Motor neuron (in vitro differentiated cells): ENCODE data around the gene FBXO30. TPM values are rescaled to one million over a fixed set of nuclear protein-coding genes. Genes with fewer than 3 reads are reported as not detected.

Experiments used
- ATAC-seq, 8 experiments: fragments of 200-7000 bp; cut with Tn5 transposase; replicated peaks in 6 of 8; 2 replicates each; pipeline ENCODE4 v1.8.0; 2021; ENCODE audit warnings: mild to moderate bottlenecking in 8 of 8, moderate library complexity in 8 of 8
- H3K27ac ChIP-seq, 2 donors: fragments of 250-450 bp; sonication (Bioruptor Pico); 2 replicates each; pipeline ENCODE4 v1.9.0; 2021; ENCODE audit warnings: antibody characterized with exemption in 2 of 2, mild to moderate bottlenecking in 2 of 2, moderate library complexity in 1 of 2
- H3K4me1 ChIP-seq, 2 donors: fragments of 250-450 bp; sonication (Bioruptor Pico); replicated peaks in 1 of 2; 2 replicates each; pipeline ENCODE4 v1.6.1; 2021; ENCODE audit warnings: antibody characterized with exemption in 2 of 2, mild to moderate bottlenecking in 2 of 2, moderate library complexity in 1 of 2
- H3K4me3 ChIP-seq, 5 donors: fragments of 250-450 bp; sonication (Bioruptor Pico); 2 replicates each; pipeline ENCODE4 v1.9.0; 2021; ENCODE audit warnings: antibody characterized with exemption in 5 of 5, mild to moderate bottlenecking in 5 of 5, moderate library complexity in 4 of 5
- WGBS, 10 experiments: fragments of 450-650 bp; shearing (Covaris generic); methylation state at CpG; one replicate each; pipeline ENCODE4 v1.0.0; 2022; 5-methylcytosine and 5-hydroxymethylcytosine counted together
- in situ Hi-C, 9 experiments: fragments of 400-800 bp; cut with MboI; loops; one replicate each; pipeline ENCODE4 v1.15.0; 2021; ENCODE audit warnings: low sequenced_read_pairs in 9 of 9, low pct_unique_long_range_greater_than_20kb in 2 of 9; ENCODE audit not compliant: unreplicated experiment in 9 of 9
- total RNA-seq, 8 experiments: library from RNA; unstranded; fragments of 300-600 nt; gene quantifications; 2 replicates each; pipeline versions ENCODE4 v1.2.3 to v1.2.4, GENCODE V29; 2022

Gene FBXO30
- total RNA-seq, 8 experiments from 2014 or later: 12.3 to 17.2 (median 14.8) TPM

DNA sequence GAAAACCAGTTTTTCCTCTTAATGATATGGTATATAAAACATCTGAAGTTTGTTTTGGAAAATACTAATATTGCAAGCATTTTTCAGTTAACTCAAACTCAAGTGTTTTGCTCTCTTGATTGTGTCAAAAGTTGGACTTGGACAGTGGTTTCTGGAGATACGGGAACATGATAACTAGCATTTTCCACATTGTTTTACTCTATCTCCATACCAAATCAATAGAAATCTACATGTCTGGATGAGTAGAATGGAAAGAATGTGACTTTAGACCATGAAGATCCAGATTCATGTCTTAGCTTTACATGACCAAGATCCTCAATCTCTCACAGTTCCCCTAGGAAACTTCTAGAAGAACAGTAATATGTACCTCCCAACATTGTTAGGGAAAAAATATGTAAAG, 22.2 kb upstream of the FBXO30 start:
- no peak overlapping the region for H3K27ac ChIP-seq
- no peaks in the 10 kb centered on the region for H3K4me1 ChIP-seq
- no peak overlapping the region for H3K4me3 ChIP-seq
- peak in 2 of 8 experiments; percentile 24 to 47 for ATAC-seq
- in situ Hi-C loops: no loop called here
- 11 to 100% (median 86%) methylated on average over 1 of the region's 1 CpG; no CpG with 5 or more reads in 1 of the 10 experiments for WGBS, 10 experiments

DNA sequence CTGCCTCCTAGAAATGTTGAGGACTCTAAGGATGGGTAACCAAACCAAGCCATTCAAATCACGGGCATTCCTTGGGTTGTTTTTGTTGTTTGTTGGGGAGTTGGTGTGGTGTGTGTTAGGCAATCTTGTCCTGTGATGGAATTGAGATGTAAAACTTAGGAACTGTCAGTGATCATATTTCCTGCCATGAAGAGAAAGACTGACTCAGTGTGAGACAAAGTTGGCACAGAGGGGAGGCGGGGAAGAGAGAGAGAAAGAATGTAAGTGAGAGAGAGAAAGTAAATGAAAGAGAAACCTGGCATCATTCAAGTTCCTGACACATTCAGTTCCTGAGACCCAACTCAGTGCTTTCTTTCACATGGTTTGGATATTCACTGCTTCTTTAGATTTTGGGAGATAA, 21.6 kb upstream of the FBXO30 start:
- in situ Hi-C loops: no loop called here
- Histone ChIP-seq H3K27ac (no peak overlapping the region), H3K4me1 (no peaks in the 10 kb centered on the region), H3K4me3 (no peak overlapping the region)
- peak in 2 of 8 experiments; percentile 48 to 95 for ATAC-seq
- 13 to 81% (median 54%) methylated on average over 1 to 2 of the region's 2 CpGs; no CpG with 5 or more reads in 2 of the 10 experiments for WGBS, 10 experiments

DNA sequence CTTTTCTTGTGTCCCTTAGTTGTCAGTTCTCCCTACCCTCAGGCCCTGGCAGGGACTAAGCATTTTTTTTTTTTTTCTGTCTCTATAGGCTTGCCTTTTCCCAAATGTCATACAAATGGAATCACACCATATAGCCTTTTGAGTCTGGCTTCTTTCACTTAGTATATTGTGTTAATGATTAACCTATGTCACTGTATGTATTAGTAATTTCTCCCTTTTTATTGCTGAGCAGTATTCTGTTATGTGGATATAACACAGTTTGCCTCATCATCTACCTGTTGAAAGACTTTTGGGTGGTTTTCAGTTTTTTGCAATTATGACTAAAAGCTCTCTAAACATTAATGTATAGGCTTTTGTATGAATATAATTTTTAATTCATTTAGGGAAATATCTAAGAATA, 16.0 kb upstream of the FBXO30 start:
- in situ Hi-C loops: no loop called here
- no peaks in the 10 kb centered on the region for H3K4me1 ChIP-seq
- H3K27ac ChIP-seq: no peak overlapping the region
- H3K4me3 ChIP-seq: no peak overlapping the region
- ATAC-seq: no peak

DNA sequence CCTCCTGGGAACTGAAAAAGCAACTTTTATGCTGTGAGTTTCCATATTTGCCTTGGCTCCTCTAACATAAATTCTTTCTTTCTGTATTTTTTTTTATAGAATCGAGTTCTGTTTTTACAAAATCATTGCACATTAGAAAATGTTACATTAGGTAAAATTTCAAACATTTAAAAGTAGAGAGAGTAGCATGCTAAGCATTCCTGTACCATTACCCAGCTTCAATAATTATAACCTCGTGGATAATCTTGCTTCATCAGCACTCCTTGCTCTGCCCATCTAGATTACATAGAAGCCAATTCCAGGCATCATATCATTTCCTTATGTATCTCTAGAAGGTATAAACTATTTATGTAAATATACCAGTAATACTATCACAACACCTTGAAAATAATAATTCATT, 15.4 kb upstream of the FBXO30 start:
- Histone ChIP-seq H3K4me1 (no peaks in the 10 kb centered on the region), H3K27ac (no peak overlapping the region), H3K4me3 (no peak overlapping the region)
- no peak for ATAC-seq
- 25 to 89% (median 81%) methylated on average over 1 to 2 of the region's 2 CpGs for WGBS, 10 experiments
- in situ Hi-C loops: no loop called here

DNA sequence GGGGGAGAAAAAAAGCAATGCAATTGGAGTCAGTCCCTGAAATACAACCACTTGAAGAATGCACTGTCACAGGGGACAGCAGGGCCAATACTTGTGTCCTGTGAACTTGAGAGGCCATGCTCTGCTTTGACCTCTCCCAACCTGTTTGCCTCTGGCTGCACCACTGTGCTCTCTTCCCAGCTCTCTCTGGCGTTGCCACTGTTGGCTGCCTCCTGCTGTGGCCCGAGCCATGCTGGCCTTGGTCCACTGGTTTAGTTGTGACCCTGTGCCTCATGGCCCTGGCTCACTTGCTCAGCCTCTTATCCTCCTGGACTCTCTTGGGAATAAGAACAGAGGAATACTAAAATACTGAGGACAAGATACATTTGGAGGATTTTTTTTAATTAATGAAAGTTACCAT, 14.5 kb upstream of the FBXO30 start:
- in situ Hi-C loops: no loop called here

DNA sequence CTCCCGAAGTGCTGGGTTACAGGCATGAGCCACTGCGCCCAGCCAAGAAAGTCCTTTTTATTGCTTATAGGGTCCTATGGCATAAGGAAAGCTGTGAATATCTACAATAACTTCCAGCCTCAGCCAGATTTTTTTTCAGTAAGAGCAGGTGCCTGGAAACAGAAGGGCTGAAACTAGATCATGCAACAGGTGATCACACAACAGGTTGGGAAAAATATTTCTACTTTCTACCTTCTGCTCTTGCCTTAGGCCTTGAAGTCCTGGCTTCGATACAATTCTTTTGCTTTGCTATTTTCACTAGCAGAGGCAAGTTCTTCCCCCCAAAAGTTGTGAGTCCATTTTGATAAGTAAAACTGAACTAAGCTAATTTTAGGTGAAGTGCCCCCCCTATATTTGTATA, 9.7 kb upstream of the FBXO30 start:
- Histone ChIP-seq H3K4me3 (no peak overlapping the region), H3K4me1 (no peaks in the 10 kb centered on the region), H3K27ac (no peak overlapping the region)
- in situ Hi-C loops: no loop called here
- WGBS, 10 experiments: 71 to 100% (median 100%) methylated on average over 1 to 3 of the region's 3 CpGs; no CpG with 5 or more reads in 3 of the 10 experiments
- ATAC-seq: no peak

More for the DNA sequence above, 14.5 kb upstream of the FBXO30 start:
- no peak overlapping the region for H3K4me3 ChIP-seq
- WGBS, 10 experiments: 60 to 100% (median 86%) methylated on average over 1 to 2 of the region's 2 CpGs; no CpG with 5 or more reads in 4 of the 10 experiments
- no peak for ATAC-seq
- H3K27ac ChIP-seq: no peak overlapping the region
- no peaks in the 10 kb centered on the region for H3K4me1 ChIP-seq

DNA sequence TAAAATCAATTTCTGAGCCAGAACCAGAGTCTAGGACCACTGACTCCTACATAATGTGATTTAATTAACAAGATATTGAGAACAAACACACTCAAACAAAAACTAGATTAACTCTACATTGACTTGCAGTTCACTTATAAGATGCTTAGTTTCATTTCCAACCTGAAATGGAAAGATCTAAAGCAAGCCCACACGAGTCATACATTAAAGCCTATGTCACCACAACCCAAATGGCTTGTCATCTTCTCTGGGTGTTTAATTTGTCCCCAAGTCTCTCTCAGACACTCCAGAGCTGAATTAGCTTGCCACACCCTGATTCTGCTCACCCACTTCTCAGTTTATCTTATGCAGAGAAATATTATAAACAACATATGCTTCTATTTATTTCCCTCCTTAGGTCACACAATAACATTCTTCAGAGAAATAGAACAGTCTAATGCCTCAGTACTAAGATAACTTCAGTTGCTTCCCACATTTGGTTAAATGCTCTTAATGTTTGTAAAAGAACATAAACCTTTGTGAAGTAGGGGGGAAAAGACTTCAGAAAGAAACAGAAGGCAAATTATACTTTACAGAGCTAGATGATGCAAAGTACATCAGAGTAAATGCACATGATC, 8.8 kb upstream of the FBXO30 start:
- no peak for ATAC-seq
- 20 to 80% (median 50%) methylated on average over 1 of the region's 1 CpG; no CpG with 5 or more reads in 5 of the 10 experiments for WGBS, 10 experiments
- Histone ChIP-seq H3K27ac (no peak overlapping the region), H3K4me3 (no peak overlapping the region), H3K4me1 (no peaks in the 10 kb centered on the region)
- in situ Hi-C loops: no loop called here

DNA sequence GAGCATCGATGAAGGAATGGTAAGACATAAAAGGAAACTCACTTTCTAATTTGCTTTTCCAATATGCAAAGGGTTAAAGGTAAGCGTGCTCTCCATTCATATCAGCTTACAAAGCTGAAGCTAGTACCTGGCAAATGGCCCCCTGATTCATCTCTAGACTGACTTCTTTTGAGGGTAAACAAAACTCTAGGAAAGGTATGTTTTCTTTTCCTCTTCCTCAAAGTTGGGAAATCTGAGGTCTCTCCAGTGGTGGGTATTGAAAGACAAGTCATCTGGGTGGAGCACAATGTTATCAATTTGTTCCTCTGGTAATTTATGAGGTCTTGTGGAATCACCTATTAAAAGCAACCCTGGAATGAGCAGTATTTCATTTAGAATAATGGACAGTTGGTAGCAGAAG, 7.9 kb upstream of the FBXO30 start:
- in situ Hi-C loops: no loop called here
- H3K4me1 ChIP-seq: no peaks in the 10 kb centered on the region
- WGBS, 10 experiments: 70 to 100% (median 91%) methylated on average over 1 to 2 of the region's 2 CpGs
- no peak for ATAC-seq
- H3K4me3 ChIP-seq: no peak overlapping the region
- H3K27ac ChIP-seq: no peak overlapping the region

DNA sequence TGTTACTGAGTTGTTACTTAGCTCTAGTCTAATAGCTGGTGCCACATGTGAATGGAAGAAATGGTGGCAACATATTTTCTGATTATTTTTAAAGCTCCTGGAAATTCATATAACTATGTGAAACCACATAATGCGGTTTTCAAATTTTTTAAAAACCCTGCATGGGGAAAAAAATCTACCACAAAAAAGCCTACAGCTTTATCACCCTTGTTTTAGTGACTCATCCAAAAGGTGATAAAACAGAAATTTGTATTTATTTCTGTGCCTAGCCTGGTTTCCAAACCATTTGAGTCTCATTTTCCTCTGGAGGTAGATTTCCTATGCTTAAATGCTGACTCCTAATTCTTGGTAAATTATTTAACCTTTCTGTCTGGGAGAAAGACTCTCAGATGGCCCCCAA, 5.4 kb upstream of the FBXO30 start:
- H3K4me1 ChIP-seq: peaks cover 9 to 11% of the 10 kb centered on the region in 2 donors
- in situ Hi-C loops: no loop called here
- no peak overlapping the region for H3K27ac ChIP-seq
- 80 to 100% (median 100%) methylated on average over 1 of the region's 1 CpG; no CpG with 5 or more reads in 1 of the 10 experiments for WGBS, 10 experiments
- H3K4me3 ChIP-seq: no peak overlapping the region
- ATAC-seq: no peak

DNA sequence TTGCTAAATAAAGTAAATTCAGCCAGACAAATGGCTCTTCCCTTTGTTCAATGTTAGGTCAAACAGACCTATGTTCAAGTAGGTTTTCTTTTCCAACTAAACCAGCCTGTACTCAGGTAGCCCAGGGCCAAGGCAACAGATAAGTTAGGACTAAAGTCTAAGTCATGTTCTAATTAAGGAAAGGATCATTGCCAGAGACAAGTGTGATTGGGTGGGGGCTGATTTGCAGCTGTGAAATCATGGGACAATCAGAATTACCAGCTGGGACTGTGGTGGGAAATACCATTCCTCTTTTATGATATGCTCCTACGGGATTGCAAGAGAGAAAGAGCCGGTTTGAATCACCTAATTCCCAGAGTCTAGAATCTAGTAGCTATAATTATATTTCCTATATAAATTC, 4.2 kb upstream of the FBXO30 start:
- in situ Hi-C loops: no loop called here
- Histone ChIP-seq H3K27ac (no peak overlapping the region), H3K4me3 (no peak overlapping the region), H3K4me1 (peaks cover 9 to 11% of the 10 kb centered on the region in 2 donors)
- WGBS, 10 experiments: 40 to 100% (median 89%) methylated on average over 1 to 2 of the region's 2 CpGs; no CpG with 5 or more reads in 5 of the 10 experiments
- no peak for ATAC-seq

DNA sequence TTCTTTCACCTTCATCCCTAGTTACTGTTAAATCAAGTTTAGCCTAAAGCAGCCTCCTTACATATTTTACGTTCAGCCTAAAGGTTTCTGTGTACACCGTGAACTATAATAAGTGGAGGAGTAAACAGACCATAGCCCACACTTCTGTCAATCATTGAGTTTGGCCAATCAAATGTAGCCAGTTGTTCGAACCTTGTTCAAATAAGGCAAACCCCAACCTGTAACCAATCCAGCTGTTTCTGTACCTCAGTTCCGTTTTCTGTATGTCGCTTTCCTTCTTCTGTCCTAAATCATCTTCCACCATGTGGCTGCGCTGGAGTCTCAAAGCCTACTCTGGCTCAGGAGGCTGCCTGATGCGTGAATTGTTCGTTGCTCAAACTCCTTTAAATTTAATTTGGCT, 1.8 kb upstream of the FBXO30 start:
- WGBS, 10 experiments: 83 to 100% (median 92%) methylated on average over 3 to 8 of the region's 8 CpGs
- Histone ChIP-seq H3K4me3 (peak overlapping the region; percentile 51 to 95 (median 74)), H3K27ac (peak overlapping the region in 1 of 2 donors; percentile 88), H3K4me1 (peaks cover 16 to 20% of the 10 kb centered on the region in 2 donors)
- ATAC-seq: no peak
- in situ Hi-C loops: no loop called here

DNA sequence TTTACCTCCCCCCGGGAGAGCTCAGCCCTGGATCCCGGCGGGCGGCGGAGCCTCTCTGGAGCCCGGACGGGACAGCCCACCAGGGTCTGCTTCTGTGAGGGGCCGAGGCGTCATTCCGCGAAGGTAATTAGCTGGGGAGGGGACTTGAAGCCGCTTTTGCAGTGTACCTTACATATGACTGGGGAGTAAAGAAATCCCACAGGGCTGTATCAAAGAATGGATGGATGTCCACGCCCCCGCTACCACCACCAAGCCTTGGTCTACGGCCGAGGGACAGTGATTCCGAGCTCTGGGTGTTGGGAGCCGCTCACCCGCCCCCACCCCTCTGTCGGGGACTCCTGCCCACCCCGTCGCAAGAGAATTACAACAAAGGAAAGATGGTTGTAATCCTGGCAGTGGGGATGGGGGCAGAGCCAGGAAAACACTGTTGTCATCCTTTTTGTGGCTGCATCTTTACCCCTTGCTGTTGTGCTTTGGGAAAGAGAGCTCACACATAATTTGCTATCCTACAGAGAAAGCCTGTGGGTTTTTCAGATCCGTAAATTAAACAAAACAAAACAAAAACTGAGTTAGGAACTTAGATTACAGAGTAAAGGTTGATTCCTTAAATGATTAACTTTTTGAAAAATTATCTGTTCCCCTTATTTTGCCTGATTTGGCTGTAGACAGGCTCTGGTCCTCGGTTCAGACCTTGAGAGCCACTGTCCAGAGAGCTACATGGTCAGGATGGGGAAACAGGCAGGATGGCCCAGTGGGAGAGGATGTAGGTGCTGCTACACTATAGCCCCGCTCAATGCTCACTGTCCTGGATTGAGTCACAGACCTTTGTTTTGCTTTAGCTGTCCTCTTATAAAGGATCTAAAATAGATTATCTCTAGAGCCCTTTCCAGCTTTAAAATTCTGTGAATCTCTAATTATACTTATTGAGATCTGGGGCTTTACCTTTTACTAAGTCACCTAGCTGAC, 997 bp upstream of the FBXO30 start:
- H3K27ac ChIP-seq: peak overlapping the region; percentile 87 to 88
- in situ Hi-C loops: no loop called here
- peaks cover 16 to 27% of the 10 kb centered on the region in 2 donors for H3K4me1 ChIP-seq
- ATAC-seq: peak; percentile 1 to 60 (median 48)
- 0 to 70% (median 25%) methylated on average over 2 to 12 of the region's 25 CpGs; no CpG with 5 or more reads in 2 of the 10 experiments for WGBS, 10 experiments
- peak overlapping the region; percentile 51 to 95 (median 74) for H3K4me3 ChIP-seq

DNA sequence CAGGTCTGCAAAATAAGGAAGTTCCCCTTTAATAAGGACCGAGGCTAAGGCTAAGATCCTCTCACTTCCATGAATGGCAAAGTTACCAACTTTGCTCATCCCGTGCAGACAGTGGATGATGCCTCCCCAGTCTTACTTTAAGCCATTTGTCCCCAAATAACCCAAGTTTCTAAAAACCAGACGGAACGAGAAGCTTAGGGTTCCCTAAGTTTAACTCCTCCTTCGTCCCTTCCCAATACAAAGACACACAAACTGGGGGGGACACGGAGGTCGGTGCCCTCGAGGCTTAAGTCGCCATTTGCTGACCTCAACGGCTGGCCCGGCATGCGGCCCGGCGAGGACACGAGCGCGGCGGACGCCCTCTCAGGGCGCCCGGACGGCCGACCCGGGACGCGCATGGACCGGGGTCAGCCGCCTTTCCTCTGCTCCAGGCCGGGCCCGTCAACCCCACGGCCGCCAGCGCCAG, 527 bp downstream of the FBXO30 start:
- peak in 5 of 8 experiments; percentile 2 to 45 (median 37) for ATAC-seq
- peak overlapping the region; percentile 87 to 88 for H3K27ac ChIP-seq
- H3K4me1 ChIP-seq: peaks cover 16 to 28% of the 10 kb centered on the region in 2 donors
- in situ Hi-C loops: no loop called here
- WGBS, 10 experiments: 0 to 2% (median 0%) methylated on average over 2 to 8 of the region's 33 CpGs; no CpG with 5 or more reads in 3 of the 10 experiments
- peak overlapping the region; percentile 51 to 95 (median 74) for H3K4me3 ChIP-seq
